Non-pigmented ciliary epithelial cell (primary cell): ENCODE measurements around the gene PAM.
"Not testable (repeated sequence)": the region's sequence is repeated elsewhere in the genome, so short reads cannot be mapped to it uniquely, and the experiment has no call there.

ENCODE experiments used
- DNase-seq: peaks from one replicate; pipeline ENCODE4 v3.0.0-alpha.2; 2010; ENCODE audit warnings: low read depth

Gene PAM

DNA sequence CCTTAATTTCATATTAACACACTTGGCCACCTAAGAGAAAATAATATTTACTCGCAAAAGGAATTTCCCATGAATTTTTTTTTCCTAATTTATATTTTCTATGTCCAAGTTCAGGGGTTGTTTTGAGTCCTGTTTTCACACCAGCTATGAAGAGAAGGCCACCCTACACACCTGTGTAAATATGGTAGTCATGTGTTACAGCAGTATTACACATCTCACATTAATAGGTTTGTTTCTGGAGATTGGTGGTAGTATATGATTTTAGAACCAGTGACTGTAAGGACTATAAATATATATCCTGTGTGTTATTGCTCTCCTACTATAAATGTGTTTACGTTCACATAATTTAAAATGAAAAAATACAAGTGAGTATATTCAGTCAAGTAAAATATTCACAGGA is 147.5 kb downstream of the PAM start:
- no peak for DNase-seq

- no peak for DNase-seq
Observed at GRCh38 chr5:102903074-102903871, 148.2 kb downstream of the PAM start.

- DNase-seq = no peak
Observed at GRCh38 chr5:102905056-102905455, 150.0 kb downstream of the PAM start.

DNA sequence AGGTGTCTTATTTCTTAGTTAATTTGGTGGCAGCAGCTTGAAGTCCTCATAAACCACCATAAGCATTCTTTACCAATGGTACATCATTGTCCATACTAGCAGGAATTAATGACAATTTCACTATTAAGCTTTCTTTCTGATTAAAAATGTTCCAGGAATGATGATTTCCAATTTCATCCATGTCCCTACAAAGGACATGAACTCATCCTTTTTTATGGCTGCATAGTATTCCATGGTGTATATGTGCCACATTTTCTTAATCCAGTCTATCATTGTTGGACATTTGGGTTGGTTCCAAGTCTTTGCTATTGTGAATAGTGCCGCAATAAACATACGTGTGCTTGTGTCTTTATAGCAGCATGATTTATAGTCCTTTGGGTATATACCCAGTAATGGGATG is 152.0 kb downstream of the PAM start:
- DNase-seq = not testable (repeated sequence)

DNA sequence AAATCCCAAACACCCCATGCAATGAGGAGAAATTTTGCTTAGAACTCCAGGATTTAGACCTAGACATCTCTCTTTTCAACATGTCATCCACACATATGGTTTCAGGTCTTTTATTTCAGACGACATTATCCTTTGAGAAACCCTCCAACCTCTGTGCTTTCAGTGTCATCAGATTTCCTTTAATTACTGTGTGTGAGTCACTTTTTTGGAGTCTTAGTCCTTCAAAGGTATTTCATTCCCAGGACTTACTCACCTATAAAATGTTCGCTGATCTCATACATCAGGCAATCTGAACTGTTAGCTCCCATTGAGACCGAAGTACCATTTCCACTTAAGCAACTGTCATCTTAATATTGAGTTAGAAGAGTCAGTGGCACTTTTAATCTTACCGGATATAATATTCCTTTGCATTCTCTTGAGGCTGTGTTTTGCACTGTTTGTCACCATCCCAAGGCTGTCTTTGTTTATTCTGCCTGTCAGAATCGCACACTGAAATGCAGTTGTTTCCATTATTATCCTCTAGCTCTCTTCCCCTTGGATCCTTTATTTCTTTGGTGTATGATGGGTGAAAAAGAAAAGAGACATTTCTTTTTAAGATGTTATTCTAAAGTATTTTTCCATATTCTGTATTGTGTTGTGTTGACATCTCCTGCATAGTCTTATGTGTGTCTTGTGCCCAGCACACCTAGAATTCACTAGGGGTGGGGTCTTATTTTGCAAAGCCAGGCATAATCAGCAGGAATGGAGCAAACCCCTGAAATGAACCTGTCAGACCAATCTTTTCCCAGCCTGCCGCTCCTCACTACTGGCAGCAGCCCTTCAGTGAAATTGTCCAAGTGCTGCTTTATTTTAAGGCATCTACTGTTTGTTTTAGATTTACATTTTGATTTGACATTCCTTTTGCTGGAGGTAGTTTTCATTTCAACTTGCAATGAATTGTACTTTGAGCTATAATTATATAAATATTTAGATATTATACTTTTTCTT is 155.4 kb downstream of the PAM start:
- peak; percentile 31 for DNase-seq

- DNase-seq = peak; percentile 30
Observed at GRCh38 chr5:102911973-102912372, 156.9 kb downstream of the PAM start.

- DNase-seq = no peak
Observed at GRCh38 chr5:102916109-102916508, 161.0 kb downstream of the PAM start.

DNA sequence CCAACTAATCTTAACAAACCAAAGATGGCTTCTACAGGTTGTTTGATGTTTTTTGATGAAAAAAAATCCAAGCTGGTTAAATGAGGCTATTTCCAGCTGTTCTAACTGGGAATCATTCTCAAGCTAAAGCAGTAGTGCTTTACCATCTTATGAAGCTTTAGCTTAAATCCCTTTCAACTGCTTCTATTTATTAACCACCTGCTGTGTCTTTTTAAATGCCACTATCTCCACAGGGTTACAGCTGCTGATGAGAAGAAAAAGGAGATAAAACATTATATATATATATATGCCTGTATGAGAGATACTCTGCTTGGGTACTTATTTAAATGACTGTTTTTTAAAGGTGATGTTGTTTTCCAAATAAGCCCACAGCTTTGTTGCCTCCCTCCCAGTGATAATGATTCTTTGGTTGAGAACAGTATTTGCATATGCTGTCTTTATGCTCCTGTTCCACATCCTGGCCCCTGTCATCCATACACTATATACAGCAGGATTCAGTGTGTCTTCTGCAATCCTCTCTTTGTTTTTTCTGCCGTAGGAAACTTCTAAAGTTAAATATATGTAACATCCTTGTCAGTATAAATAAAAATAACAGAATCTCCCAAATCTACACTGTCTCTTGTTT is 164.0 kb downstream of the PAM start:
- DNase-seq = no peak

DNA sequence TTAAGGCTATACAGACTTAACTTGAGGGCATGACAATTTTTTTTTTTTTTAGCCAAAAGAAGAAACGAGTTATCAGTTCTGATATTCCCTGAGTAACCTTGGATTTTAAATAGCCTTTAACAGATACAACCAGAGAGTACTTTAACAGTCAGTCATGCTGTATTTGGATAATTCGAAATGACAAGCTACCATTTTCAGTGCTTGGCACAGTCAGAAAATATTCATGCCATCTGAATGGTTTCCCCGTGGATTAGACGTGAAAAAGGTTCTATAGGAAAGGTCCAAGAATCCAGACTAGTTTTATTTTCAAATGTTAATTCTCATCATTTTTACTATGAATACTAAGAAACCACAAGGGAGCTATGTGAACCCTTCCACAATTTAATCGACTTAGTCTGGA is 165.7 kb downstream of the PAM start:
- no peak for DNase-seq

- DNase-seq = no peak
Observed at GRCh38 chr5:102921341-102922044, 166.4 kb downstream of the PAM start.

DNA sequence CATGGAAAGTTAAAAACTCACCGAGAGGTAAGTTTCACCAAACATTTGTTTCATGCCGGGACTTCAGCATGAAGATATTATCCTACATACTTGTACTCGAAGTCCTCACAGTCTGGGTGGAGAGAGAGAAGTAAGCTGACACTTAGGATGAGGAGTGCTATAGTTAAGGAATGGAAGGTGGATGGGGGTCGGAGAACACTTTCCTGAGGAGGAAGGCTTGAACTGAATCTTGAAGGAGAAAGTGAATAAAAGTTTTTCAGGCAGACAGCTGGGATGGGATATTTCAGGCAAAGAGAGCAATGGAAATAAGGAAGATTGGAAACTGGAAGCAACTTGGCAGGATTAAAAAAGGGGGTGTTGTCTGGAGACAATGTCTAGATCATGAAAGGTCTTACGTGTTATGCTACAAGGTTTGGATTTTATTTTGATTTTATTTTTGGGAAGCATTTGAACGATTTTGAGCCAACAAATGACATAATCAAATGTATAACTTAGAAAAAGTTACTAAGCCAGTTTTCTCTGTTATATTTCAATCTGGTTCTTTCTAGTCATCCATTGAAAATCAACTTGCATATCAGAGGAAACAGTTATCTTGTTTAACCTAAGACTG is 167.1 kb downstream of the PAM start:
- no peak for DNase-seq

DNA sequence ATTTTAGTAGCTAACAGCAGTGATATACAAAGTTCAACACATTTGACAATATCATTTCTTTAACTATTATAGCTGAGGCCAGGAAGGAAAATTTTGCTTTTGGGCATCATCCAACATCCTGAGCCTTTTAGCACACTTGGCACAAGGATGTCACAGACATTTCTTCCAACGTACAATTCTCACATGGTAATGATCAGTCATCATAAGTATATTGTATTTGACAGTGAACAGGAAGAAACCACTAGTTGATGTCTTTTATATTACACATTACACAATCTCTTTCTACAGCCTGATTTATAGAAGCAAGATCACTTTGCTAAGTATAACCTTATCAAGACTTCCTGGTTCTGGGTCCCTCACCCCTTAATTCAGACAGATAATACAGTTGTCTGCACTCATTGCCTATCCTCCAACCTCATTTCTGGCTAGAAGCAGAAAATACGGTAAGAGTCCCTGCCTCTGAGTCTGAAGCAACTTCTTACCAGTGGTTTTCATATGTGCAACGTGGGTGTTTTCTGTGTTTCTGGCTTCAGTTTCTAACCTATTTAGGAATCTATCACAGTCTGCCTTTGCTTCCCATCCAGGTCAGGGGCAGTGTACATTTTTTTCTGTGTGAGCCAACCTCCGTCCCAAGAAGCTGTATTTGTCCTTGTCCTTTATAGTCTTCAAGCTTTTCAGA is 167.8 kb downstream of the PAM start:
- DNase-seq = no peak

- no peak for DNase-seq
Observed at GRCh38 chr5:102924963-102925362, 169.9 kb downstream of the PAM start.

- no peak for DNase-seq
Observed at GRCh38 chr5:102927007-102927406, 171.9 kb downstream of the PAM start.

DNA sequence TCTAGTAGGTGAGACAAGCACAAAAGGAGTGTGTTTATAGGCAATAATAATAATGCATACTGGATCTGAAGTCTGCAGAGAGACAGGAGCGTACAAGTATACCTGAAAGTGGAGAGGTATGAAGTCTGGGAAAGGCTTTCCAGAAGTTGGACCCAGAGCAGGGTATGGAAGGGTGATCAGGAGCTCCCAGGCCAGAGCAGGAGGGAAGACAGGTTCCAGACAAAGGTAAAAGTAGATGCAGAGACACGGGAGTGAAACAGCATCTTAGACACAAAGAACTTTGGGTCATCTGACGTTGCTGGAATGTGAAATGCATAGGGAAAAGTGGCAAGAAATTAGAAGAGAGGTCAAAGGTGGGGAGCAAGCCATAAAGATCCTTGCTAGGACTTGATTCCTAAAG is 175.1 kb downstream of the PAM start:
- no peak for DNase-seq

DNA sequence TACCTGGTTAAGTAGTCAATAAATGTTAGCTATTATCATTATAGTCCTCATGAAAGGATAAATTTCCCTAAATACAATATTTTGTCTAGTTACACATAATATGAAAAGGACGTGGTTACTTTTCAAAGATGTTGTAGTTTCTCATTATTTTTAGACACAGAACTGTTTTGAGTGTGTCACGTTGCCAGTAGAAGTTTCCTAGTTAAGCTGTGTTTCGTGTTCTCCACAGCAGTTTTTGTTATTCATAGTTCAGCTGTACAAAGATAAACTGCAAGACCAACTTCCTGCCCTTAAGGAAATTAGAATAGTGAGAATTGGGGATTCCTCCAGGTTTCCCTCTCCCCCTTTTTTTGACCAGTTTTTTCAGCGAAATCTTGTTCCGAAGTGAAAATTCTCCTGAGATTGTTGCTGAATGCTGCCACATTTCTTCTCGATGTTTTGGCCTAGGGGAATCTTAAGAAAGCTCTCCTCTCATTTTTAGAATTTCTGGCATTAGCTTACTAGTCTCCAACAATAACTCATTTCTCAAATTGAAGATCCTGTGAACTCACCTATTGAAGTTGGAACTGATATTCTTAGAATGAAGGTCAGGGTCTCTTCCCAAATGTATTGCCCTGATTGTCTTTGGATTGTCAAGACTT is 176.1 kb downstream of the PAM start:
- no peak for DNase-seq

GRCh38 chr5:102932781-102933180 is 177.7 kb downstream of the PAM start:
- DNase-seq = no peak

GRCh38 chr5:102933316-102933715 is 178.2 kb downstream of the PAM start:
- DNase-seq = no peak

DNA sequence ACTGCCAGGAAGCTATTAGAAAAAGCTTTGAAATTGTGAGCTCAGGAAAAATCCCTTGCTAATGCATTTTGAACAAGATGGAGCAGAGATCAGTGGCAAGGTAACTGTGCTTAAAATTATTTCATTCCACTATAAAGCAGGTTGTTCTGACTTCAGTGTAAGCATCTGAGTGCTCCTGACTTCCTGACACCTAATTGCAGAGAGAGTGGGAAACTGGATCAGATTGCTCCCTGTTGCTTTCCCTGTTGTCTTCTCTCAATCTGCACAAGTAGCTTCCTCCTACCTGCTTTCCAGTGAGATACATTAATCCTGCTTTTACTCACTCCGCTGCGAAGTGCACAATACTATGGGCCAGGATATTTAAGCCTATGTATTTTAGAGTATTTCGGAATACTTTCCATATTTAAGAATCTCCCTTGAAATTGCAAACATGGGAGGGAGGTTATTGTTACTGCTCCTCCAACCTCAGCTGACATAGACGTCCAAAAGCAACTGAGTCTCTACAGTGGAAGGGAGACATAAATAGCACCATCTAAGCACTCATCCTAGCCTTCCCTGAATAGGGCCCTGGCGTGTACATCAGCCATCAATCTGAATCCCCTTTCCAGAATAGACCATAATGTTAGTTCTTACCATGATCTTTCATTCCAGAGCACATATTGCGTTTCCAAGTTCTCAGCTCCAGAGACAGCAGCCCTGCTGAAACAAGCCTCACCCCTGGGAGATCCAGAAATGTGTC is 178.8 kb downstream of the PAM start:
- DNase-seq = no peak

DNA sequence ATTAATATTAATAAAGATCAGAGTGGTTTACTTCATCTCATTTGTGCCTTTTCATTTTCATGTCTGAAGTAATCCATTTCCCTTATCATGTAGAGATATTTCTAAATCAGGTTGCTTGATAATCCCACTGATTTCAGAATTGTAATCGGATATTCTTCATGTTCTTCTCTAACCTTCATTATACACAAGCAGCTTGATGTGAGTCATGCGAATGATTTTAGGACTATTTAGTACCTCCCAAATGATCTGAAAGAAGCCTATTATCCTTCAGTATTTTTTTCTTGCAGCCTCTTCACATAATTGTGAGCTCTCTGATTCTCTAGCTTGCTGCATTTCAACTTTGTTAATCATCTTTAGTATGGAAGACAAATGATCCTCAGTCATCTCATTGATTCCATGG is 182.8 kb downstream of the PAM start:
- no peak for DNase-seq
